ENCODE measurements around the gene HPDL. TPM values are rescaled to one million over a fixed set of nuclear protein-coding genes. Genes with fewer than 3 reads are reported as not detected.

HPDL gene
- total RNA-seq, 1 experiment from 2014 or later = not detected

- Histone ChIP-seq H3K27ac (no peak overlapping the region), H3K4me3 (no peak overlapping the region), H3K9me3 (replicated peaks) (no peaks in the 10 kb centered on the region), H3K27me3 (no peaks in the 10 kb centered on the region), H3K36me3 (no peaks in the 10 kb centered on the region), H3K4me1 (peaks cover 8% of the 10 kb centered on the region)
- DNase-seq = no peak
Observed at GRCh38 chr1:45305231-45305630, 21.5 kb upstream of the HPDL start.

- no peaks in the 10 kb centered on the region for H3K36me3 ChIP-seq
- no peaks in the 10 kb centered on the region for H3K9me3 ChIP-seq (replicated peaks)
- no peak for DNase-seq
- peaks cover 8% of the 10 kb centered on the region for H3K4me1 ChIP-seq
- H3K4me3 ChIP-seq = no peak overlapping the region
- H3K27me3 ChIP-seq = no peaks in the 10 kb centered on the region
- H3K27ac ChIP-seq = no peak overlapping the region
Observed at GRCh38 chr1:45306319-45306718, 20.4 kb upstream of the HPDL start.

GRCh38 chr1:45306905-45307304, 19.8 kb upstream of the HPDL start:
- H3K27ac ChIP-seq = no peak overlapping the region
- H3K4me3 ChIP-seq = no peak overlapping the region
- H3K27me3 ChIP-seq = no peaks in the 10 kb centered on the region
- no peaks in the 10 kb centered on the region for H3K36me3 ChIP-seq
- no peak for DNase-seq
- peaks cover 8% of the 10 kb centered on the region for H3K4me1 ChIP-seq
- H3K9me3 ChIP-seq (replicated peaks) = no peaks in the 10 kb centered on the region

- Histone ChIP-seq H3K27me3 (no peaks in the 10 kb centered on the region), H3K36me3 (no peaks in the 10 kb centered on the region), H3K27ac (no peak overlapping the region), H3K9me3 (replicated peaks) (no peaks in the 10 kb centered on the region), H3K4me1 (no peaks in the 10 kb centered on the region), H3K4me3 (no peak overlapping the region)
- DNase-seq = no peak
Observed at GRCh38 chr1:45314266-45314665, 12.4 kb upstream of the HPDL start.

GRCh38 chr1:45317166-45317565, 9.5 kb upstream of the HPDL start:
- no peaks in the 10 kb centered on the region for H3K9me3 ChIP-seq (replicated peaks)
- H3K36me3 ChIP-seq = no peaks in the 10 kb centered on the region
- H3K27ac ChIP-seq = no peak overlapping the region
- no peak for DNase-seq
- H3K4me1 ChIP-seq = no peaks in the 10 kb centered on the region
- no peak overlapping the region for H3K4me3 ChIP-seq
- no peaks in the 10 kb centered on the region for H3K27me3 ChIP-seq

- no peaks in the 10 kb centered on the region for H3K36me3 ChIP-seq
- H3K4me3 ChIP-seq = no peak overlapping the region
- no peak for DNase-seq
- H3K27ac ChIP-seq = no peak overlapping the region
- H3K27me3 ChIP-seq = no peaks in the 10 kb centered on the region
- H3K9me3 ChIP-seq (replicated peaks) = 0 out of 2 replicates have a peak, but pooled peaks cover 3% of the 10 kb centered on the region
- H3K4me1 ChIP-seq = no peaks in the 10 kb centered on the region
Observed at GRCh38 chr1:45319761-45320160, 6.9 kb upstream of the HPDL start.

- Histone ChIP-seq H3K27ac (no peak overlapping the region), H3K4me3 (no peak overlapping the region), H3K36me3 (no peaks in the 10 kb centered on the region), H3K4me1 (no peaks in the 10 kb centered on the region), H3K27me3 (no peaks in the 10 kb centered on the region), H3K9me3 (replicated peaks) (0 out of 2 replicates have a peak, but pooled peaks cover 3% of the 10 kb centered on the region)
- DNase-seq = no peak
Observed at GRCh38 chr1:45321444-45321843, 5.3 kb upstream of the HPDL start.

GRCh38 chr1:45322486-45323040, 4.1 kb upstream of the HPDL start:
- Histone ChIP-seq H3K4me1 (no peaks in the 10 kb centered on the region), H3K4me3 (no peak overlapping the region), H3K27me3 (no peaks in the 10 kb centered on the region), H3K27ac (no peak overlapping the region), H3K9me3 (replicated peaks) (0 out of 2 replicates have a peak, but pooled peaks cover 3% of the 10 kb centered on the region), H3K36me3 (no peaks in the 10 kb centered on the region)
- no peak for DNase-seq

GRCh38 chr1:45325851-45326506, 716 bp upstream of the HPDL start:
- H3K27me3 ChIP-seq = no peaks in the 10 kb centered on the region
- H3K36me3 ChIP-seq = peaks cover 5% of the 10 kb centered on the region; the same call in 1 of the 2 replicates
- no peaks in the 10 kb centered on the region for H3K4me1 ChIP-seq
- no peak overlapping the region for H3K27ac ChIP-seq
- no peak overlapping the region for H3K4me3 ChIP-seq
- peak; percentile 46 to 62 for DNase-seq
- H3K9me3 ChIP-seq (replicated peaks) = 0 out of 2 replicates have a peak, but pooled peaks cover 3% of the 10 kb centered on the region

- Histone ChIP-seq H3K27me3 (no peaks in the 10 kb centered on the region), H3K36me3 (peaks cover 5% of the 10 kb centered on the region; the same call in 1 of the 2 replicates), H3K27ac (no peak overlapping the region), H3K4me1 (no peaks in the 10 kb centered on the region), H3K9me3 (replicated peaks) (0 out of 2 replicates have a peak, but pooled peaks cover 3% of the 10 kb centered on the region), H3K4me3 (no peak overlapping the region)
- DNase-seq = no peak
Observed at GRCh38 chr1:45327644-45328515, 1.2 kb downstream of the HPDL start.

GRCh38 chr1:45328680-45329079, 2.0 kb downstream of the HPDL start:
- Histone ChIP-seq H3K9me3 (replicated peaks) (0 out of 2 replicates have a peak, but pooled peaks cover 3% of the 10 kb centered on the region), H3K36me3 (peaks cover 5% of the 10 kb centered on the region; the same call in 1 of the 2 replicates), H3K27ac (no peak overlapping the region)

GRCh38 chr1:45329445-45329844, 2.8 kb downstream of the HPDL start:
- Histone ChIP-seq H3K27me3 (no peaks in the 10 kb centered on the region), H3K36me3 (peaks cover 5% of the 10 kb centered on the region; the same call in 1 of the 2 replicates), H3K4me1 (no peaks in the 10 kb centered on the region), H3K9me3 (replicated peaks) (0 out of 2 replicates have a peak, but pooled peaks cover 3% of the 10 kb centered on the region), H3K27ac (no peak overlapping the region), H3K4me3 (no peak overlapping the region)
- DNase-seq = no peak

More at GRCh38 chr1:45328680-45329079, 2.0 kb downstream of the HPDL start:
- no peaks in the 10 kb centered on the region for H3K4me1 ChIP-seq
- no peak for DNase-seq
- no peak overlapping the region for H3K4me3 ChIP-seq
- no peaks in the 10 kb centered on the region for H3K27me3 ChIP-seq

- H3K9me3 ChIP-seq (replicated peaks) = no peaks in the 10 kb centered on the region
- no peak overlapping the region for H3K27ac ChIP-seq
- H3K36me3 ChIP-seq = peaks cover 5% of the 10 kb centered on the region; the same call in 1 of the 2 replicates
- H3K27me3 ChIP-seq = no peaks in the 10 kb centered on the region
- no peak overlapping the region for H3K4me3 ChIP-seq
- H3K4me1 ChIP-seq = no peaks in the 10 kb centered on the region
- no peak for DNase-seq
Observed at GRCh38 chr1:45331436-45332345, 5.0 kb downstream of the HPDL start.

- no peak for DNase-seq
- H3K4me1 ChIP-seq = no peaks in the 10 kb centered on the region
- H3K9me3 ChIP-seq (replicated peaks) = no peaks in the 10 kb centered on the region
- no peak overlapping the region for H3K27ac ChIP-seq
- H3K4me3 ChIP-seq = no peak overlapping the region
- peaks cover 5% of the 10 kb centered on the region; the same call in 1 of the 2 replicates for H3K36me3 ChIP-seq
- H3K27me3 ChIP-seq = no peaks in the 10 kb centered on the region
Observed at GRCh38 chr1:45332346-45332720, 5.6 kb downstream of the HPDL start.
